ENCODE measurements around the gene GRAMD1B. TPM values are rescaled to one million over a fixed set of nuclear protein-coding genes. Genes with fewer than 3 reads are reported as not detected.

GRAMD1B gene
- total RNA-seq, result 10 to 100 TPM in 1 of 4 donors, 1 to 10 TPM in 3; 5.1 to 10.5 (median 8.4) TPM

- TF ChIP-seq CTCF (IDR thresholded peaks at IDR 0.05; ENCODE audit: low read depth), result no peak
These were observed at the start of gene GRAMD1B for GRCh38 chr11:123429913-123430720. Gene GRAMD1B, plus strand, starts transcription at chr11:123430269. Its CDS starts 524 bp downstream, at chr11:123430793.

- no peak for TF ChIP-seq CTCF (IDR thresholded peaks at IDR 0.05; ENCODE audit: low read depth)
These were observed 48.9 kb upstream of the GRAMD1B start for GRCh38 chr11:123381149-123381548.

DNA sequence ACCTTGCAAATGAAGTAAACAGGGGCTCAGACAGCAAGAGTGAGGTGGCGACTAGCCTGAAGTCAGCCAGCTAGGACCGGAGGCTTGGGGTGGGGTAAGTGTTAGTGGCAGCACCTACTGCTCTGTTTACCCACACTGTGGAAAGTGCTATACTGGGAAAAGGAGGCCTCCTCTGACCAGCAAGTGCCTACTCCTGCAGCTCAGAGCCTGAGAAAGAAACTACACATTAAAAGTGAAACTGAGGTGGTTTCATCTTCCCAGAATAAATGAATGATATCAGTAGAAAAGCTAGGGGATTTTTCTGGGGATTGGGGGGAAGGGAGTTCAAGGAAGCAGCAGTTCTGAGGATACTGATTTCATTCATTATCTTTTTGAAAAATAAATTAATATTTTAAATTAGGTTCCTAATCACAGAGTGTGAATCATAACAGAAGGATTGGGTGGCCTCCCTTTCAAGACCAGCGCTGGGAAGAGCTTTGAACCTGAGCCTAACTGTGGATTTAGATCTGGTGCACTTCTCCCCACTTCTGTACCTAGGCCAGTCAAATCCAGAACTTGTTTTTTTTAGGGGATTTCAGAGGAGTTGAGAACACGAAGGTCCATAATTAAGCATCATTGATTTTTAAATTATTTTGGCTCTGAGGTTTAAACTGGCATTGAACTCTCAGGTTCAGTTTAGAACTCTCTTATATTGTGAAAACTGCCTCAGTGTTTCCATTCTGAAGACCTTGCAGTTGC is 48.1 kb upstream of the GRAMD1B start:
- TF ChIP-seq CTCF (IDR thresholded peaks at IDR 0.05; ENCODE audit: low read depth), result no peak

DNA sequence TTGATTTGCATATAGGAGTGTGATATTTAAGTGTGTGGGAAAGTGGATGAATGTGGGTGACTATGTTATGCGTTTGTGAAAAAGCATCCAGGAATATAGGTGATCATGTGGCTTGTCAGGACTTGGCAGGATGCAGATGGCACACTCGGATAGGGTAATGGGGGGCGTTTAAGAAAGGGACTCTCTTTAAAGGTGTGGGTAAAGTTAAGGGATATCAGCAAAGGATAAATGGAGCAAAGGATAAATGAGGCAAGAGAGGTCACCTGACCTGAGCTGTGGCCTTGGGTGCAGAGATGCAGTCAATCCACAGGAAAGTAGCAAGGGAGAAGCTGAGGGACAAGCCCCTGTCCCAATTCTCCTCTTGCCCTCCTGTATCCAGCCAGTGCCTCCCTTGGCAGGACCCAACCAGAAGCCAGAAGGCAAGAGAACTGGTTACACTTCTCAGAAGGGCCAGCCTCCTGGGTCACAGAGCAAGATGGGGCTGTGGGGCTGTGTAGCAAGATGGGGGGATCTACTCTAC is 47.5 kb upstream of the GRAMD1B start:
- TF ChIP-seq CTCF (IDR thresholded peaks at IDR 0.05; ENCODE audit: low read depth), result no peak

GRCh38 chr11:123384116-123384515 is 46.0 kb upstream of the GRAMD1B start:
- TF ChIP-seq CTCF (IDR thresholded peaks at IDR 0.05; ENCODE audit: low read depth), result no peak

- no peak for TF ChIP-seq CTCF (IDR thresholded peaks at IDR 0.05; ENCODE audit: low read depth)
These were observed 43.1 kb upstream of the GRAMD1B start for GRCh38 chr11:123386796-123387510.
